T-helper 1 cell treated with Interleukin-12 subunit alpha and Interleukin-12 subunit beta and Interleukin-4 antibody, amounts not matched to agents 30 μg/mL and 1 μg/mL, for 36 hours (primary cell): ENCODE results near the gene OR52K2.
"Not testable (repeated sequence)": the region's sequence is repeated elsewhere in the genome, so short reads cannot be mapped to it uniquely, and the experiment has no call there.

Source experiments
- H3K27ac Mint-ChIP-seq: one replicate; pipeline ENCODE4 v1.8.0; 2021; ENCODE audit warnings: mild to moderate bottlenecking, mixed read lengths
- H3K27me3 Mint-ChIP-seq: one replicate; pipeline ENCODE4 v1.8.0; 2021; ENCODE audit warnings: low read depth, mixed read lengths
- H3K36me3 Mint-ChIP-seq: one replicate; pipeline ENCODE4 v1.8.0; 2021; ENCODE audit warnings: low read depth, mixed read lengths
- H3K4me1 Mint-ChIP-seq: one replicate; pipeline ENCODE4 v1.8.0; 2021; ENCODE audit warnings: low read depth, mixed read lengths
- H3K4me3 Mint-ChIP-seq: one replicate; pipeline ENCODE4 v1.8.0; 2021; ENCODE audit warnings: mild to moderate bottlenecking, moderate library complexity, mixed read lengths
- H3K9me3 Mint-ChIP-seq: one replicate; pipeline ENCODE4 v1.8.0; 2021; ENCODE audit warnings: mixed read lengths

Gene OR52K2

DNA sequence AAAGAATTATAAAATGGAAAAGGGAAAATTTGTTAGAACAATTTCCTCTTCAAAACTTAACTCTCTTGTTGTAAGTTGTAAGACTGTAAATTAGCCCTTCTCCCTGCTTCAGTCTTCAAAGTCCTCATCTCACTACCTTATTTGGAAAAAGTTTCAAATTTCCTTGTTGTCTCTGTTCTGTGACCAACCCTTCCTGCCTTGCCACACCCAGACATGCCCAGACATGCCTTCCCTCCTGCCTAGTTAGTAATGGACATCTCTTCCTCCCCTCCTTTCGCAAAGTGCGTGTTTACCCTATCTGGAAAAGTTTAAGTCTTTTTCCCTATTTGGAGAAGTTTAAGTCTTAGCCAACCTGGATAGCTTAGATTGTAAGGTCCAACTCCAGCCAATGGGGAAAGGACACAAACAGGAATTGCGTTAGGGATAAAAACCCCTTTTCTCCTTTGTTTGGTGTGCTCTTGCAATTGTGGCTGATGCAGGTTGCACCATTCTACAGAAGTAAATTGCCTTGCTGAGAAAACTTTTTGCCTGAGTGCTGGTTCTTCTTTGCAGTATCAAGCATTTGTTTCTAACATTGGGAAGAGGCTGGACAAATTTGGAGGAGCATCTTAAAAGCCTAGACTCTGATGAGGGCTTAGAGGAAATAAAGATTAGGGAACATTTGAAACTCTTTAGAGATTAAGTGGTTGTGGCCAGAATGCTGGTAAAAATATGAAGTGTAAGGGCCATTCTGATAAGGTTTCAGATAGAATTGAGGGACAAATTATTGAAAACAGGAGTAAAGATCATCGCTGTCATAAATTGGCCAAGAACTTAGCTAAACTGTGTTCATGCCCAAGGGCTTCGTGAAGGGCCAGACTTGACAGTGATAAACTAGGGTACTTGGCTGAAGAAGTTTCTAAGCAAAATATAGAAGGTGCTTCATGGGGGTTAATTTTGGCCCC lies 15.4 kb downstream of the OR52K2 start:
- Mint-ChIP-seq H3K4me1 (peaks cover 6% of the 10 kb centered on the region), H3K27me3 (no peaks in the 10 kb centered on the region), H3K27ac (no peak overlapping the region)

DNA sequence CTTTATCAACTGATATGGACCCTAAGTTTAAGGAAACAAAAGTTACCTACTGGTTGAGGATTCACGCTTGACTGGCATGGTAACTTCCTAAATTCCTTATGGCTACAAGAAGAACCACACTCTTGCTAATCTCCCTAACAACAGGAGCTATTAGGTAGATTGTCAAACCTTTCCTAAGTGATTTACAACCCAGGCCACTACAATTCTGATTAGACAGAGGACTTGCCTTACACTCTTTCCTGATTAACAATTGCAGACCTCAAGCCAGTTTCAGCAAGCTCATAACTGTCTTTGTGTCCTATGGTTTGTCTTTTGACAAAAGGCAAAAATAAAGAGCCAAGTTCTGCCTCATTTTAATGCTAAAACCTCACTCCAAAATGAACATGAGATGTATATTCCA lies 16.3 kb downstream of the OR52K2 start:
- no peak overlapping the region for H3K4me3 Mint-ChIP-seq
- H3K9me3 Mint-ChIP-seq: peaks cover 28% of the 10 kb centered on the region
- H3K27me3 Mint-ChIP-seq: no peaks in the 10 kb centered on the region
- no peak overlapping the region for H3K27ac Mint-ChIP-seq
- peaks cover 9% of the 10 kb centered on the region for H3K36me3 Mint-ChIP-seq
- peaks cover 3% of the 10 kb centered on the region for H3K4me1 Mint-ChIP-seq

More for the DNA sequence above, 15.4 kb downstream of the OR52K2 start:
- Mint-ChIP-seq H3K4me3 (no peak overlapping the region), H3K9me3 (peaks cover 28% of the 10 kb centered on the region), H3K36me3 (peaks cover 9% of the 10 kb centered on the region)

DNA sequence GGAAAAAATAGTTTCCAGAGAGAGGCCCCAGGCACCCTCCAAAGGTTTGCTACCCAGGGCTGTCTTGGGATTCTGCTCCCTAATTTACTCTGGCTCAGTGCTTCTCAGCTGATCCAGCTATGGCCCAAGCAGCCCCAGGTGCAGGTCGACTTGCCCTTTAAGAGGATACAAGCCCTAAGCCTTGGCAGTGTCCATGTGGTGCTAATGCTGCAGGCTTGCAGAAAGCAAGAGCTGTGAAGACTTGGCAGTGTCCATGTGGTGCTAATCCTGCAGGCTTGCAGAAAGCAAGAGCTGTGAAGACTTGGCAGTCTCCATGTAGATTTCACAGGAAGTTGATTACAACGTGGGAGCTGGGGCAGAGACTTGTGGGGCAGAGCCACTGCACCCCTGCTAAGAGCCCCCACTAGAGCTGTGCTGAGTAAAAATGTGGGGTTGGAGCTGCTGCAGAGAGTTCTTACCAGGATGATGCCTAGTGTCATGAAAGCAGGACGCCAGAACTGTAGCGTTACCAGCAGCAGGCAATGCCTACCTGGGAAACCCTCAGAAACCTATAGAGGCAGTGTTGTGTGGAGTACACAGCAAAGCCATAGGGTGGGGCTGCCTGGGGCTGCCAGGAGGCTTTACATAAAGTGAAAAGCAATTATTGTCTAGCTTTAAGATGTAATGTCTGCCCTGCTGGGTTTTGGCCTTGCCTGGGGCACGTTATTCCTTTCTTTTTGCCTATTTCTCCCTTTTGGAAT lies 17.2 kb downstream of the OR52K2 start:
- no peak overlapping the region for H3K4me3 Mint-ChIP-seq
- peaks cover 28% of the 10 kb centered on the region for H3K9me3 Mint-ChIP-seq
- H3K27ac Mint-ChIP-seq: no peak overlapping the region
- peaks cover 3% of the 10 kb centered on the region for H3K4me1 Mint-ChIP-seq
- H3K27me3 Mint-ChIP-seq: no peaks in the 10 kb centered on the region
- peaks cover 9% of the 10 kb centered on the region for H3K36me3 Mint-ChIP-seq

DNA sequence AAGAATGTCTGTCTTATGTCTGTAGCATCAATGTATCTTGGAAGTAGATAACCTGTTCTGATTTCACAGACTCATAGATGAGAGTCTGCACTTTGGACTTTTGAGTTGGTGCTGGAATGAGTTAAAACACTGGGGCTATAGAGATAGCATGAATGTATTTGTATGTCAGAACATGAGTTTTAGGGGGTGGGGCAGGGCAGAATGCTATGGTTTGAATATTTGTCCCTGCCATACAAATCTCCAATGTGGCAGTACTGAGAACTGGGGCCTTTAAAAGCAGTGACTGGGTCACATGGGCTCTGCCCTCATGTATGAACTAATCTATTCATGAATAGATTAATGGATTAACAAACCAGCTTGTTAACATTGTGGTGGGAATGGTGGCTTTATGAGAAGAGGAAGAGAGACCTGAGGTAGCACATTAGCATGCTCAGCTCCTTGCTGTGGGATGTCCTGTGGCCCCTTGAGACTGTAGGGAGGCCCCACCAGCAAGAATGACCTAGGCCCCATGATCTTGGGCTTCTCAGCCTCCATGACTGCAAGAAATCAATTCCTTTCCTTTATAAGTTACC lies 17.9 kb downstream of the OR52K2 start:
- Mint-ChIP-seq H3K27me3 (no peaks in the 10 kb centered on the region), H3K9me3 (peaks cover 26% of the 10 kb centered on the region), H3K4me3 (no peak overlapping the region), H3K4me1 (peaks cover 3% of the 10 kb centered on the region), H3K27ac (no peak overlapping the region), H3K36me3 (peaks cover 9% of the 10 kb centered on the region)

DNA sequence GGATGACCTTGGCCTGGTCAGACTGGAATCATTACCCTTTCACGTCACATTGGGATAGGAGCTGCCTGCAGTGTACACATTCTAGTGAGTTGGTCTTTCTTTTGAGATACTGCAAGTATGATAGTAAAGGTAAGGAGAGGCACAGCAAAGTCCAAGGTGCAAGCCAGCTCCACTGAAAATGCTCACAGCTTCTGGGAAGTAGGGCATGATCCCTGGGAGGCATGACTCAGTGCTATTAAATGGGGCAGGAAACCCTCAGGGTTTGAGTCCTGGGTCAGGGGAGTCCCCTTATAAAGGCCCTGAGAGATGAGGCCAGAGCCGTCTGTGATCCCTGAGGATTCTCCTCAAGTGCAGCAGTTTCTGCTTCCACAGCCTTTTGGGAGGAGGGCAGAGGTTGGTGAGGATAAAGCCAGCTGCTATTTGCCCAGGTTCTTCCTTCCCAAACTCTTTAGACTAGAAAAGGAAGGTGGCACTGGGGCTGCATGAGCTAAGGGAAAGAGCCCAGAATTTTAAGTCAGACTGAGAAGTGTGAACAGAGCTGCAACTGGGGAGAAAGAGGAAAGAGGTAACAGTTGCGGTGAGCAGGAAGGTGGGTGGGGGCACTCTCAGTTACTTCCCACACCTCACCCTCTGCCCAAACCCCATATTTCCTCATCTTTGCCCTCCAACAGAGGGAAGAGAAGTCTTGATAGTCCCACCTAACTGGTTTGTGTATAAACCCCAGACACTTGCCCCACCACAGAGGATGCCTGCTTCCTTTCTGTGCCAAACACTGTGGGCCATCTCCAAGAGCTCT lies 18.9 kb downstream of the OR52K2 start:
- H3K36me3 Mint-ChIP-seq: peaks cover 5% of the 10 kb centered on the region

DNA sequence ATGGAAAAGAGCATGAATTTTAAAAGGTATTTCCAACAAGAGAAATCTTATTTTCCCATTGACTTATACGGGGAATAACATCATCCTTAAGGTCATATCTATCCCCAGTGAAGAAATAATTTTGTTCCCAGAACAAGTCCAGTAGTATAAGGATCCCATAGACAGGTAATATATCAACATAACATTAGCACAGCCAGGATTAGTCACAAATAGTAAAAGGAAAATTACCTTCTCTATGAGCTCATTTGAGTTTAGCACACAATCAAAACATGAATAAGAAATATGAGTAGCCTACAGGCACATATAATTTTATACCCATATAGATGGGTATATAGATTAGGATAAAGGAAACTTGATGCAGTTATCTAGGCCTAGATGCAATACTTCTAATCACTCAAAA lies 30.5 kb downstream of the OR52K2 start:
- Mint-ChIP-seq H3K9me3 (no peaks in the 10 kb centered on the region), H3K36me3 (no peaks in the 10 kb centered on the region), H3K27ac (no peak overlapping the region), H3K4me1 (no peaks in the 10 kb centered on the region), H3K4me3 (no peak overlapping the region), H3K27me3 (peaks cover 6% of the 10 kb centered on the region)

More for the DNA sequence above, 18.9 kb downstream of the OR52K2 start:
- Mint-ChIP-seq H3K9me3 (peaks cover 18% of the 10 kb centered on the region), H3K27ac (no peak overlapping the region), H3K4me3 (no peak overlapping the region), H3K4me1 (peaks cover 3% of the 10 kb centered on the region), H3K27me3 (no peaks in the 10 kb centered on the region)

DNA sequence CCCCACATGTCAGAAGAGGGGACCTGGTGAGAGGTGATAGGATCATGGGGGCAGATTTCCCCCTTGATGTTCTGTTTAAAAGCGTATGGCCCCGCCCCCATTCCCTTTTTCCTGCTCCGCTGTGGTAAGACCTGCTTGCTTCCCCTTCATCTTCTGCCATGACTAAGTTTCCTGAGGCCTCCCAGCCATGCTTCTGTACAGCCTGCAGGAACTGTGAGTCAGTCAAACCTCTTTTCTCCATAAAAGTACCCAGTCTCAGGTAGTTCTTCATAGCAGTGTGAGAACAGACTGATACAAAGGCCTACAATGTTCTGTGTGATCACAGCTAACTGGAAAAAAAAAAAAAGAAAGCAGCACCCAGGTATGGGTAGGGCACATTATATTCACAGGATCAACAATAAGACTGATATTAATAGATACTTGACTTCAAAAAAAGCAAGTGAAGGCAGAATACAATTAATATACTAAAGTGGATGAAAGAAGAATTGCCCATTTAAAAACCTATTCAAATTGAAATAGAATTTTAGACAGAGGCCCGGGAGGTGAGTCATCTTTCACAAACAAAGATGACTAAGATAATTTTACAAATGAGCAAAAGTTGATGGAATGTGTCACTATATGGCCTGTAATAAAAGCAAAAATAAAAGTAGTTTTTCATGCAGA lies 31.6 kb downstream of the OR52K2 start:
- Mint-ChIP-seq H3K9me3 (no peaks in the 10 kb centered on the region), H3K4me1 (no peaks in the 10 kb centered on the region), H3K36me3 (no peaks in the 10 kb centered on the region), H3K27me3 (peaks cover 6% of the 10 kb centered on the region), H3K4me3 (no peak overlapping the region), H3K27ac (no peak overlapping the region)

DNA sequence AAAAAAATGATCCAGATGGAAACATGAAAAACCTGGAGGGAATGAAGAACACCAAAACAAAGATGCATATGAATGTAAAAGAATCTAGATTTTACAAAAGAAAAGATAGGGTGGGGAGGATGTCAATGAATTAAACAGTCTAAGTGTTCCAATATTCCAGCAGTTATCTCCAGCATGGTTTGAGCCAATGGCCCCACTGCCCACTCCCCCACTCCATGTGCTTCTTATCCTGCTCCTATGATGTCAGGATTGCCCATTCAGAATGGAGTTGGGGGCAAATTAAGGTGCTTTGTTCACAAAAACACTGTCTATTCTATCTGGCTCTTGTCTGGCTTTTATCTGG lies 32.1 kb downstream of the OR52K2 start:
- Mint-ChIP-seq H3K4me3 (no peak overlapping the region), H3K27ac (no peak overlapping the region), H3K4me1 (no peaks in the 10 kb centered on the region), H3K9me3 (no peaks in the 10 kb centered on the region), H3K27me3 (peaks cover 6% of the 10 kb centered on the region), H3K36me3 (no peaks in the 10 kb centered on the region)

DNA sequence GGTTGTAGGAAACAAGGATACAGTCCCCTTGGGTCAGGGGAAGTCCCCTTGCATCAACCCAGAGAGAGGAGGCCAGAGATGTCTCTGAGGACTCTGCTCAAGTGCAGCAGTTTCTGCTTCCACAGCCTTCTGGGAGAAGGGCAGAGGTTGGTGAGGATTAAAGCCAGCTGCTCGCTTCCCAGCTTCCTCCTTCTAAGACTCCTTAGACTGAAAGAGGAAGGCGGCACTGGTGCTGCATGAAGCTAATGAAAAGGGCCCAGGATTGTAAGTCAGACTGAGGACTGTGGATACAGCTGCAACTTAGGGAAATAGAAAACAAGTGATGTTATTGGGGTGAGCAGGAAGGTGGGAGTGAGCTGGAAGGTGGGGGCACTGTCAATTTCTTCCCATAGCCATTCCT lies 33.4 kb downstream of the OR52K2 start, which contains the start of gene OR52K1:
OR52K1 (plus strand) TSS at position 202 of the 400 bp plus-strand sequence. CDS start 6,255 bp downstream, outside the sequence.
- Mint-ChIP-seq H3K27me3 (peaks cover 6% of the 10 kb centered on the region), H3K4me3 (no peak within 1 kb of the TSS), H3K36me3 (no peaks in the 10 kb centered on the region), H3K9me3 (no peaks in the 10 kb centered on the region), H3K27ac (no peak within 1 kb of the TSS), H3K4me1 (no peaks in the 10 kb centered on the region)

DNA sequence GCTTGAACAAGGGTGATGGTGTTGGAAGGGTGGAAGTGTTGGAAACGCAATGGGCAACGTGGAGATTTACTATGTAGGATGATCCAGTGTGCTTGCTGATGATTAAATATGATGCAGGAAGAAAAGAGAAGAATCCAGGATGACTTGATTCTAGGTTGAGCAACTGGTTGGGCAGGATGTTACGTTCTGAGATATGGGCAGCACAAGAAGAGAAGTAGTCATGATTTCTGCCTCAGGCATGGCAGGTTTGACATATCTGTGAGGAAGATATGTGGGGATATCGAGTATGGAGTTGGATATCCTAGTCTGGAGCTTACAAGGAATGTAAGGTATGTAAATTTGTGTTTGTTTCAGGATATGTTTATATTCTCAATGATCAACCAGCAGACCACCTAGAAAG lies 35.2 kb downstream of the OR52K2 start:
- H3K4me3 Mint-ChIP-seq: no peak overlapping the region
- H3K9me3 Mint-ChIP-seq: no peaks in the 10 kb centered on the region
- H3K4me1 Mint-ChIP-seq: no peaks in the 10 kb centered on the region
- no peaks in the 10 kb centered on the region for H3K36me3 Mint-ChIP-seq
- no peak overlapping the region for H3K27ac Mint-ChIP-seq
- peaks cover 9% of the 10 kb centered on the region for H3K27me3 Mint-ChIP-seq

DNA sequence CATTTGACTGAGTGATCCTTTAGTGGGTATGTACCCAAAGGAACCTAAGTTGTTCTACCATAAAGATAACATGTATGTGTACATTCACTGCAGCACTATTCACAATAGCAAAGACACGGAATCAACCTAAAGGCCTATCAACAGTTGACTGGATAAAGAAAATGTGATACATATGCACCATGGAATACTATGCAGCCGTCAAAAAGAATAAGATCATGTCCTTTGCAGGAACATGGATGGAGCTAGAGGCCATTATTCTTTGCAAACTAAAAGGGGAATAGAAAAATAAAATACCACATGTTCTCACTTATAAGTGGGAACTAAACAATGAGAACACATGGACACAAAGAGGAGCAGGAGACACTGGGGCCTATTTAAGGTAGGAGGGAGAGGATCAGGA lies 42.3 kb downstream of the OR52K2 start:
- not testable (repeated sequence) for H3K36me3 Mint-ChIP-seq, H3K4me3 Mint-ChIP-seq, H3K9me3 Mint-ChIP-seq, H3K4me1 Mint-ChIP-seq
- Mint-ChIP-seq H3K27ac (peak overlapping the region; percentile 23), H3K27me3 (peaks cover 21% of the 10 kb centered on the region)

DNA sequence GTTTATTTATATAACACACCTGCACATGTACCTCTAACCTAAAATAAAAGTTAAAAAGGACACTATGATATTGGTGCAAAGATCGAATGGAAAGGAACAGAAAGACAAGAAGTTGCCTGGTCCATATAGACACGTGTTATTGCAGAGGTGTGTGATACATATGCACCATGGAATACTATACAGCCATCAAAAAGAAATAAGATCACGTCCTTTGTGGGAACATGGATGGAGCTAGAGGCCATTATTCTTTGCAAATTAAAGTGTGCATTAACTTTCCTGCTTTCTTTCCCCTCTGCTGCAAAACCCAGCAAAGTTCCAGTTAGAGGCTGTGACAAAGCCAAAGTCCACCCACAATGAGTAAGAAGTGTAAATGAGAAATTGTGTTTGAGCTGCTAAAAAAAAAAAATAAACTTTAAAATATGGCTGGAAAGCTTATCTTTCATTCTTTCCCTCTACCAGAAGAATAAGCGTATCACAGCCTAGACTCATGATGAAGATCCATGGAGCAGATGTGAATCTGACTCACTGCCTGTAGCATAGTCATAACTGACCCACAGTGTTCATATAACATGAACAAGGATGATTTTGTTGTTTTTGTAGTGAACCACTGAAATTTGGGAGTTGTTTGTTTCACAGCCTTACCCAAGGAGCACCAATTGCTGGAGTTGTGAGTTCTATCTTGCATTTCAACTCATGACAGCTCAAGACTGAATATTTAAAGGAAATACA lies 42.9 kb downstream of the OR52K2 start:
- H3K27me3 Mint-ChIP-seq: peaks cover 21% of the 10 kb centered on the region
- peaks cover 8% of the 10 kb centered on the region for H3K4me1 Mint-ChIP-seq
- peaks cover 7% of the 10 kb centered on the region for H3K9me3 Mint-ChIP-seq
- H3K36me3 Mint-ChIP-seq: no peaks in the 10 kb centered on the region
- no peak overlapping the region for H3K27ac Mint-ChIP-seq
- no peak overlapping the region for H3K4me3 Mint-ChIP-seq

DNA sequence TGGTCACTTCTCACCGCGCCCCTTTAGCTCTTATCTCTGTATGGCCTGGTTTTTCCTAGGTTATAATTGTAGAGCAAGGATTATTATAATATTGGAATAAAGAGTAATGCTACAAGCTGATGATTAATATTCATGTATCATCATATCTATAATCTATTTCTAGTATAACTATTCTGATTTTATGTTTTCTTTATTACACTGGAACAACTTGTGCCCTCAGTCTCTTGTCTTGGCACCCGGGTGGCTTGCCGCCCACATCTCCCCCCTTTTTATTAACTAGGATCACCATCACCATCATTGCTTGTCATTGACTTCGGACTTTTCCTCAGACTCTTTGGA lies 44.4 kb downstream of the OR52K2 start:
- Mint-ChIP-seq H3K27me3 (peaks cover 21% of the 10 kb centered on the region), H3K36me3 (no peaks in the 10 kb centered on the region), H3K4me3 (no peak overlapping the region), H3K4me1 (peaks cover 8% of the 10 kb centered on the region), H3K27ac (no peak overlapping the region), H3K9me3 (peaks cover 7% of the 10 kb centered on the region)
